Gastrocnemius medialis (tissue), 4 donors: ENCODE data around the gene MCFD2. TPM values are rescaled to one million over a fixed set of nuclear protein-coding genes. Genes with fewer than 3 reads are reported as not detected.

ENCODE experiments used
- ATAC-seq, 2 donors: fragments of 150-250 bp; one replicate each; pipeline ENCODE4 v1.9.1; 2016
- DNase-seq, 2 donors: peaks; one replicate each; pipeline ENCODE4 v3.0.0-alpha.2; 2019
- H3K27ac ChIP-seq, 4 donors: fragments of 200-600 bp; sonication (generic); 1 replicate in 1 of 4; 2 replicates in 3 of 4; pipeline ENCODE4 v1.5.1; 2016 to 2018; ENCODE audit warnings: mild to moderate bottlenecking in 2 of 4, moderate library complexity in 1 of 4
- H3K27me3 ChIP-seq, 3 donors: fragments of 200-600 bp; sonication (generic) in 2 of 3; 1 replicate in 1 of 3; 2 replicates in 2 of 3; pipeline versions ENCODE4 v1.5.1 to v1.6.0; 2016 to 2019; ENCODE audit warnings: mild to moderate bottlenecking in 1 of 3, moderate library complexity in 1 of 3
- H3K36me3 ChIP-seq, 2 donors: fragments of 200-600 bp; sonication (generic) in 1 of 2; one replicate each; pipeline ENCODE4 v1.5.1; 2017 to 2018
- H3K4me1 ChIP-seq, 2 donors: fragments of 200-600 bp; sonication (generic) in 1 of 2; one replicate each; pipeline ENCODE4 v1.5.1; 2016 to 2017; ENCODE audit warnings: mild to moderate bottlenecking in 2 of 2
- H3K4me3 ChIP-seq, 4 donors: fragments of 200-600 bp; sonication (generic) in 3 of 4; 1 replicate in 1 of 4; 2 replicates in 3 of 4; pipeline ENCODE4 v1.5.1; 2016 to 2019; ENCODE audit warnings: mild to moderate bottlenecking in 2 of 4
- H3K9me3 ChIP-seq, 3 donors: fragments of 200-600 bp; sonication (generic) in 2 of 3; 1 replicate in 1 of 3; 2 replicates in 2 of 3; pipeline ENCODE4 v1.5.1; 2016 to 2019
- CTCF ChIP-seq, 5 experiments: fragments of 450-650 bp in 3 of 5; fragments of 200-600 bp in 2 of 5; sonication (generic) in 2 of 5; IDR thresholded peaks in 4 of 5; conservative IDR thresholded peaks in 1 of 5; 1 replicate in 4 of 5; 2 replicates in 1 of 5; pipeline ENCODE4 v1.5.1; 2016 to 2019; ENCODE audit warnings: antibody characterized with exemption in 5 of 5, mild to moderate bottlenecking in 3 of 5, moderate library complexity in 3 of 5
- POLR2A ChIP-seq, 2 donors: fragments of 450-650 bp; IDR thresholded peaks; one replicate each; pipeline ENCODE4 v1.6.1; 2017; ENCODE audit warnings: antibody characterized with exemption in 2 of 2, mild to moderate bottlenecking in 2 of 2, moderate library complexity in 2 of 2
- in situ Hi-C, 4 donors: fragments of 200-750 bp; cut with MboI; loops; one replicate each; pipeline versions ENCODE4 v1.15.0 to v1.8.0; 2017; ENCODE audit warnings: low sequenced_read_pairs in 4 of 4
- intact Hi-C: fragments of 100-400 bp; cut with DNase I; formaldehyde crosslinking; loops from one replicate; pipeline ENCODE4 v1.15.1; 2023; ENCODE audit warnings: low total_unique reads
- total RNA-seq, 4 donors: library from RNA; depleted of rRNA; stranded (reverse); fragments of >200 nt; gene quantifications; one replicate each; pipeline versions ENCODE4 v1.1.0 to v1.2.3, GENCODE V29; 2016

The MCFD2 gene
- total RNA-seq, 4 donors from 2014 or later, result 87.9 to 182 (median 106) TPM

- Histone ChIP-seq H3K4me3 (no peak overlapping the region), H3K36me3 (peaks cover under 1 to 28% of the 10 kb centered on the region in 2 donors), H3K27me3 (no peaks in the 10 kb centered on the region), H3K27ac (no peak overlapping the region), H3K9me3 (no peaks in the 10 kb centered on the region), H3K4me1 (no peaks in the 10 kb centered on the region)
- intact Hi-C loops, result no loop called here
- TF ChIP-seq POLR2A (IDR thresholded peaks at IDR 0.05) (no peak), CTCF (IDR thresholded peaks at IDR 0.05 in 4 of 5, conservative IDR thresholded peaks at IDR 0.05 in 1 of 5) (no peak)
- no peak for DNase-seq
- no peak for ATAC-seq
- in situ Hi-C loops, result no loop called here
Observed at GRCh38 chr2:46902465-46902864, 13.1 kb downstream of the MCFD2 start.

DNA sequence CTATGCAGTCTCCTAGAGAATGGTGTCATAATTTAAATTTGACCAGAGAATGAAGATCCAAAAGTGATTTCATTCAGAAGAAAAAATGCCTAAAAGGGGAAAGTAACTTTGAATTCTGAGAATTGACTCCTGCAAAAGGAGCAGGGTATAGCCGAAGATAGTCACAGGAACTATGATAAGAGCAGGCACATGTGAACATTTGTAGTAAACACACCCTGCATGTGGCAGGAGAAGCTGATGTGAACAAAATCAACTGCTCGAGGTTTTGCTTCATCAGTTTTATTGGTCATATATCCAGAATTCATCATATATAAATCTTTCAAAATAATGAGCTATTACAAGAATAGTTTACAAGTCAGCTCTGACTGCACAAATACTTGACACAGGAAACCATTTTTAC lies 14.0 kb downstream of the MCFD2 start:
- Histone ChIP-seq H3K27ac (no peak overlapping the region), H3K4me1 (no peaks in the 10 kb centered on the region), H3K4me3 (no peak overlapping the region), H3K27me3 (no peaks in the 10 kb centered on the region), H3K9me3 (no peaks in the 10 kb centered on the region), H3K36me3 (peaks cover 0 to 19% of the 10 kb centered on the region in 2 donors)
- in situ Hi-C loops, result no loop called here
- no peak for ATAC-seq
- TF ChIP-seq CTCF (IDR thresholded peaks at IDR 0.05 in 4 of 5, conservative IDR thresholded peaks at IDR 0.05 in 1 of 5) (no peak), POLR2A (IDR thresholded peaks at IDR 0.05) (no peak)
- DNase-seq, result no peak
- intact Hi-C loops, result no loop called here

DNA sequence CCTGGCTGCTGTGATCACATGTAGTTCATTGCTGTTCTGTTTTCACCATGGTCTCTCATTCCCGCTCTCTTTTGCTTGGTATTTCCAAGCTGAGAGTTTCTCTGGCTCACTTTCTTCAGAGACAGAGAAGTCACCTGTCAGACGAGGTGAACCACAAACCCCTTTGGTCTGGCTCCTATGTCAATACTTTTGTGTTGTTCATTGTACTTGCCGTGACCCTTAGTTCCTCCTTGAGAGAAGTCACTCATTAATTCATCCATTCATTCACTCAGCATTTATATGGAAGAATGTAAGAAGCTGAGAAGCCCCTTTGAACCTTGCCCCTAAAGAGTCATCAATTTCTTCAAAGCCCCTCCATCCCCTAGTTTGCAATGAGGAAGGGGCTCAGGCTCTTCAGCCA lies 15.2 kb downstream of the MCFD2 start:
- Histone ChIP-seq H3K4me1 (no peaks in the 10 kb centered on the region), H3K27me3 (no peaks in the 10 kb centered on the region), H3K36me3 (peaks cover 0 to 9% of the 10 kb centered on the region in 2 donors), H3K27ac (no peak overlapping the region), H3K9me3 (no peaks in the 10 kb centered on the region), H3K4me3 (no peak overlapping the region)
- TF ChIP-seq POLR2A (IDR thresholded peaks at IDR 0.05), result no peak
- TF ChIP-seq CTCF (IDR thresholded peaks at IDR 0.05 in 4 of 5, conservative IDR thresholded peaks at IDR 0.05 in 1 of 5), result no peak
- DNase-seq, result no peak
- in situ Hi-C loops, result no loop called here
- intact Hi-C loops, result no loop called here
- ATAC-seq, result no peak

GRCh38 chr2:46899053-46899452 lies 16.6 kb downstream of the MCFD2 start:
- Histone ChIP-seq H3K27me3 (no peaks in the 10 kb centered on the region), H3K36me3 (no peaks in the 10 kb centered on the region), H3K4me3 (no peak overlapping the region), H3K4me1 (no peaks in the 10 kb centered on the region), H3K27ac (no peak overlapping the region), H3K9me3 (no peaks in the 10 kb centered on the region)
- TF ChIP-seq POLR2A (IDR thresholded peaks at IDR 0.05) (no peak), CTCF (IDR thresholded peaks at IDR 0.05 in 4 of 5, conservative IDR thresholded peaks at IDR 0.05 in 1 of 5) (no peak)
- ATAC-seq (no peak), DNase-seq (no peak)
- intact Hi-C loops (no loop called here), in situ Hi-C loops (loop anchor here in 1 of 4 donors (10.0 kb wide), 1 partner anchor 264 kb away; no protein-coding TSS in a partner anchor)

DNA sequence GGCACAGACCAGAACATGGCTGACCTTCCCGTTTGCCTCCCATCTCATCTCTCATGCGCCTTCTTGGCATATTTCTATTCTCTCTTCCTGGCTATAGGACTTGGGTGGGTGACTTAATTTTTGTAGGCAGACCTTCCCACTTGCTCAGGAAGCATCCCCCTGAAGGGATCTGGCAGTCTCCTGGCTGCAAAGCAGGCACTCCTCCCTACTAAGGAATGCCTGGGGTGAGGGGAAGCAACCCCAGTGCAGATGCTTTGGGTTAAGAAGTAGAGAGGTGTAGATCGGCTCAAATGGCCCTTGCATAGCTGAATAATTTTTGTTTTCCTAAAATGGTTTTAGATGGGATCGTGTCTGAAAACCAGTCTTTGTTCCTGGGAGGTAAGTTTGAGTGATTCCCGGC lies 17.6 kb downstream of the MCFD2 start:
- in situ Hi-C loops (loop anchor here in 1 of 4 donors (10.0 kb wide), 1 partner anchor 263 kb away; no protein-coding TSS in a partner anchor), intact Hi-C loops (no loop called here)

More for the DNA sequence above, 17.6 kb downstream of the MCFD2 start:
- ATAC-seq, result no peak
- H3K27me3 ChIP-seq, result no peaks in the 10 kb centered on the region
- H3K4me3 ChIP-seq, result no peak overlapping the region
- no peaks in the 10 kb centered on the region for H3K9me3 ChIP-seq
- H3K27ac ChIP-seq, result no peak overlapping the region
- no peaks in the 10 kb centered on the region for H3K36me3 ChIP-seq
- TF ChIP-seq CTCF (IDR thresholded peaks at IDR 0.05 in 4 of 5, conservative IDR thresholded peaks at IDR 0.05 in 1 of 5) (no peak), POLR2A (IDR thresholded peaks at IDR 0.05) (no peak)
- no peaks in the 10 kb centered on the region for H3K4me1 ChIP-seq
- no peak for DNase-seq
